GM23248 (cell line): ENCODE data around the gene RADIL. TPM values are rescaled to one million over a fixed set of nuclear protein-coding genes. Genes with fewer than 3 reads are reported as not detected.

ENCODE experiments used
- DNase-seq: peaks from one replicate; pipeline ENCODE4 v3.0.0-alpha.2; 2015
- H2AFZ ChIP-seq: fragments of 200-600 bp; sonication (generic); 2 replicates; pipeline ENCODE4 v1.6.1; 2016; ENCODE audit warnings: antibody characterized with exemption
- H3F3A ChIP-seq: fragments of 200-600 bp; sonication (generic); 2 replicates; pipeline ENCODE4 v1.6.1; 2016; ENCODE audit warnings: mild to moderate bottlenecking, antibody characterized with exemption, mixed run types; ENCODE audit not compliant: insufficient read depth
- H3K27ac ChIP-seq: fragments of 200-600 bp; sonication (generic); 2 replicates; pipeline ENCODE4 v1.5.1; 2016; ENCODE audit warnings: mild to moderate bottlenecking
- H3K27me3 ChIP-seq: fragments of 200-600 bp; sonication (generic); replicated peaks from 2 replicates; pipeline ENCODE4 v1.6.1; 2016; ENCODE audit warnings: mild to moderate bottlenecking; ENCODE audit not compliant: insufficient read depth
- H3K36me3 ChIP-seq: fragments of 200-600 bp; sonication (generic); 2 replicates; pipeline ENCODE4 v1.6.1; 2016; ENCODE audit warnings: low read depth, mild to moderate bottlenecking
- H3K4me1 ChIP-seq: fragments of 200-600 bp; sonication (generic); 2 replicates; pipeline ENCODE4 v1.6.1; 2016; ENCODE audit warnings: mild to moderate bottlenecking; ENCODE audit not compliant: insufficient read depth
- H3K4me2 ChIP-seq: fragments of 200-600 bp; sonication (generic); one replicate; pipeline ENCODE4 v1.6.1; 2016; ENCODE audit warnings: mild to moderate bottlenecking; ENCODE audit not compliant: unreplicated experiment
- H3K4me3 ChIP-seq: fragments of 200-600 bp; sonication (generic); 2 replicates; pipeline ENCODE4 v1.5.1; 2016; ENCODE audit warnings: mild to moderate bottlenecking
- H3K79me2 ChIP-seq: fragments of 200-600 bp; sonication (generic); 2 replicates; pipeline ENCODE4 v1.6.1; 2016; ENCODE audit warnings: mild to moderate bottlenecking; ENCODE audit not compliant: insufficient read depth
- H3K9ac ChIP-seq: fragments of 200-600 bp; sonication (generic); 2 replicates; pipeline ENCODE4 v1.6.1; 2016; ENCODE audit warnings: mild to moderate bottlenecking
- H3K9me2 ChIP-seq: fragments of 200-600 bp; sonication (generic); 2 replicates; pipeline ENCODE4 v1.6.1; 2016; ENCODE audit warnings: mixed run types, mild to moderate bottlenecking, moderate library complexity; ENCODE audit not compliant: insufficient read depth
- H3K9me3 ChIP-seq: fragments of 200-600 bp; sonication (generic); one replicate; pipeline ENCODE4 v1.6.1; 2017; ENCODE audit warnings: low read depth
- H4K20me1 ChIP-seq: fragments of 200-600 bp; sonication (generic); 2 replicates; pipeline ENCODE4 v1.6.0; 2016; ENCODE audit not compliant: insufficient read depth
- EZH2 ChIP-seq: fragments of 200-600 bp; sonication (generic); IDR thresholded peaks from 2 replicates; pipeline ENCODE4 v1.6.1; 2018; ENCODE audit warnings: antibody characterized with exemption, mild to moderate bottlenecking; ENCODE audit not compliant: insufficient read depth, poor library complexity, severe bottlenecking
- EZH2phosphoT487 ChIP-seq: fragments of 200-600 bp; sonication (generic); IDR thresholded peaks from 2 replicates; pipeline ENCODE4 v1.6.1; 2018; ENCODE audit warnings: antibody characterized with exemption, moderate library complexity, mild to moderate bottlenecking, low read depth; ENCODE audit not compliant: insufficient read depth
- WGBS, 2 experiments: methylation state at CpG; one replicate each; pipeline ENCODE4 v1.1.6; 2015 to 2017; ENCODE audit warnings: low lambda C conversion rate in 2 of 2, low coverage in 1 of 2; ENCODE audit errors: missing lambda C conversion rate in 2 of 2; 5-methylcytosine and 5-hydroxymethylcytosine counted together
- in situ Hi-C: fragments of 300-500 bp; cut with MboI; formaldehyde crosslinking; loops from 2 replicates; pipeline ENCODE4 v1.15.0; 2020
- polyA plus RNA-seq: library from polyadenylated mRNA; unstranded; fragments of >200 nt; fragmentation: Nextera tagmentation; extraction: Ambion mirVana; gene quantifications from 2 replicates; pipeline ENCODE4 v1.2.1, GENCODE V29; 2016
- total RNA-seq: library from RNA; depleted of rRNA; stranded (reverse); fragments of >200 nt; shearing (Covaris generic); gene quantifications from 2 replicates; pipeline ENCODE4 v1.2.3, GENCODE V29; 2014

RADIL gene
- total and polyA plus RNA-seq, 2 experiments from 2014 or later: 0.55 to 4.3 TPM

GRCh38 chr7:4800926-4801838, 82.3 kb downstream of the RADIL start:
- in situ Hi-C loops: no loop called here
- DNase-seq: no peak
- no peaks in the 10 kb centered on the region for H3F3A ChIP-seq
- no peaks in the 10 kb centered on the region for H3K36me3 ChIP-seq
- no peaks in the 10 kb centered on the region for H3K27me3 ChIP-seq
- H3K4me1 ChIP-seq: no peaks in the 10 kb centered on the region
- WGBS, 2 experiments: 88 to 91% methylated on average over 19 to 24 of the region's 27 CpGs
- no peaks in the 10 kb centered on the region for H3K79me2 ChIP-seq
- TF ChIP-seq EZH2 (no peak), EZH2phosphoT487 (no peak)
- H3K9me2 ChIP-seq: no peaks in the 10 kb centered on the region
- H4K20me1 ChIP-seq: no peaks in the 10 kb centered on the region
- no peak overlapping the region for H3K27ac ChIP-seq
- H3K4me3 ChIP-seq: no peak overlapping the region
- no peak overlapping the region for H3K4me2 ChIP-seq
- H2AFZ ChIP-seq: no peak overlapping the region
- no peak overlapping the region for H3K9ac ChIP-seq
- H3K9me3 ChIP-seq: no peaks in the 10 kb centered on the region

- 59 to 76% methylated on average over 8 to 10 of the region's 10 CpGs for WGBS, 2 experiments
- no peaks in the 10 kb centered on the region for H3K4me1 ChIP-seq
- no peaks in the 10 kb centered on the region for H3F3A ChIP-seq
- H3K4me3 ChIP-seq: no peak overlapping the region
- no peaks in the 10 kb centered on the region for H3K79me2 ChIP-seq
- TF ChIP-seq EZH2 (no peak), EZH2phosphoT487 (no peak)
- H3K9ac ChIP-seq: no peak overlapping the region
- in situ Hi-C loops: no loop called here
- no peaks in the 10 kb centered on the region for H3K36me3 ChIP-seq
- no peak for DNase-seq
- H2AFZ ChIP-seq: no peak overlapping the region
- H3K9me2 ChIP-seq: no peaks in the 10 kb centered on the region
- H3K27ac ChIP-seq: no peak overlapping the region
- no peaks in the 10 kb centered on the region for H3K9me3 ChIP-seq
- H3K27me3 ChIP-seq: no peaks in the 10 kb centered on the region
- no peak overlapping the region for H3K4me2 ChIP-seq
- no peaks in the 10 kb centered on the region for H4K20me1 ChIP-seq
Observed at GRCh38 chr7:4800487-4800886, 83.0 kb downstream of the RADIL start.

- Histone ChIP-seq H3K4me1 (no peaks in the 10 kb centered on the region), H3K36me3 (no peaks in the 10 kb centered on the region), H4K20me1 (no peaks in the 10 kb centered on the region), H3K79me2 (no peaks in the 10 kb centered on the region), H3K9me2 (no peaks in the 10 kb centered on the region), H3K9me3 (no peaks in the 10 kb centered on the region), H3F3A (no peaks in the 10 kb centered on the region), H3K4me2 (no peak overlapping the region), H3K27me3 (no peaks in the 10 kb centered on the region), H3K4me3 (no peak overlapping the region), H2AFZ (no peak overlapping the region; the same call in 1 of the 2 replicates), H3K27ac (no peak overlapping the region), H3K9ac (no peak overlapping the region)
- peak; percentile 65 for DNase-seq
- 52 to 56% methylated on average over 34 to 39 of the region's 39 CpGs for WGBS, 2 experiments
- no peak for TF ChIP-seq EZH2phosphoT487
- no peak for TF ChIP-seq EZH2
- in situ Hi-C loops: loop anchor here (10.0 kb wide), 1 partner anchor 285 kb away; no protein-coding TSS in a partner anchor
Observed at GRCh38 chr7:4799508-4800268, 83.8 kb downstream of the RADIL start.

- no peaks in the 10 kb centered on the region for H3K4me1 ChIP-seq
- DNase-seq: no peak
Observed at GRCh38 chr7:4798706-4799235, 84.7 kb downstream of the RADIL start.

More at GRCh38 chr7:4798706-4799235, 84.7 kb downstream of the RADIL start:
- no peaks in the 10 kb centered on the region for H3F3A ChIP-seq
- H4K20me1 ChIP-seq: no peaks in the 10 kb centered on the region
- TF ChIP-seq EZH2: no peak
- TF ChIP-seq EZH2phosphoT487: no peak
- no peaks in the 10 kb centered on the region for H3K9me2 ChIP-seq
- H3K27me3 ChIP-seq: no peaks in the 10 kb centered on the region
- H3K4me3 ChIP-seq: no peak overlapping the region
- no peaks in the 10 kb centered on the region for H3K36me3 ChIP-seq
- no peak overlapping the region for H2AFZ ChIP-seq
- no peaks in the 10 kb centered on the region for H3K79me2 ChIP-seq
- no peak overlapping the region for H3K9ac ChIP-seq
- H3K9me3 ChIP-seq: no peaks in the 10 kb centered on the region
- in situ Hi-C loops: loop anchor here (10.0 kb wide), 1 partner anchor 286 kb away; no protein-coding TSS in a partner anchor
- 56 to 62% methylated on average over 13 to 14 of the region's 15 CpGs for WGBS, 2 experiments
- H3K4me2 ChIP-seq: no peak overlapping the region
- no peak overlapping the region for H3K27ac ChIP-seq
